ENCODE data around the gene UBE2D3. TPM values are rescaled to one million over a fixed set of nuclear protein-coding genes. Genes with fewer than 3 reads are reported as not detected.

Gene UBE2D3
- total RNA-seq, 1 experiment from 2014 or later: 351 TPM

GRCh38 chr4:102787096-102787881, 40.1 kb downstream of the UBE2D3 start:
- Mint-ChIP-seq H3K27me3 (ENCODE audit: low read depth) (no peaks in the 10 kb centered on the region), H3K36me3 (no peaks in the 10 kb centered on the region), H3K4me1 (no peaks in the 10 kb centered on the region), H3K27ac (no peak overlapping the region), H3K9me3 (peaks cover 4% of the 10 kb centered on the region; the same call in 1 of the 2 replicates), H3K4me3 (no peak overlapping the region)
- TF ChIP-seq SP1 (CRISPR knock-in tag; conservative IDR thresholded peaks at IDR 0.05) (no peak), ZNF263 (CRISPR knock-in tag; IDR thresholded peaks at IDR 0.05; ENCODE audit: low read depth) (no peak), AFF4 (CRISPR knock-in tag; IDR thresholded peaks at IDR 0.05; ENCODE audit: borderline replicate concordance) (no peak)
- CTCF ChIA-PET: no interaction called here
- POLR2A ChIA-PET: interaction anchor here (1.0 kb wide), 1 partner anchor 41 kb away, joined by 3 read pairs; the partner anchor contains the start of gene UBE2D3
- DNase-seq (ENCODE audit: low spot score) (no peak), ATAC-seq (no peak)

DNA sequence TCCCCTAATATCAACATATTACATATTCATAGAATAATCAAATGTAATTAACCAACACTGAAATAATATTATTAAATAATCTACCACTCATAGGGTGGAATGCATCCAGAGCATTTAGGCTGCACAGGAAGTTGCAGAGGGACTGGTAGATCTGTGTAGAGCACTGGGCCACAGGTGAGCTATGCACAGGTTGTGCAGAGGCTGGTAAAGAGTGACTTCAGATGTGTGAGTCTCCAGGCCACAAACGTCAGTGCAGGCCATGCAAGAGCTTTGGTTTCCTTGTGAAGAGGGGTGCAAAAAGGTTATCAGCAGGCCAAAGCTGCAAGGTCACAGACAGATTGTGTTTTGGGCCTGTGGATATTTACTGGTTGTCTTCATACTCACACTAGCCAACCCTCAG, 41.1 kb downstream of the UBE2D3 start:
- Mint-ChIP-seq H3K9me3 (peaks cover 4% of the 10 kb centered on the region; the same call in 1 of the 2 replicates), H3K36me3 (no peaks in the 10 kb centered on the region), H3K27me3 (ENCODE audit: low read depth) (no peaks in the 10 kb centered on the region; the same call in 1 of the 2 replicates), H3K4me1 (no peaks in the 10 kb centered on the region), H3K4me3 (no peak overlapping the region), H3K27ac (no peak overlapping the region)
- ATAC-seq: no peak
- TF ChIP-seq MXD4 (CRISPR knock-in tag; IDR thresholded peaks at IDR 0.05; ENCODE audit: borderline replicate concordance) (no peak), TEAD1 (CRISPR knock-in tag; IDR thresholded peaks at IDR 0.05) (no peak), CBFB (CRISPR knock-in tag; IDR thresholded peaks at IDR 0.05; ENCODE audit: low read depth) (no peak), RORB (CRISPR knock-in tag; IDR thresholded peaks at IDR 0.05) (no peak), GTF2I (CRISPR knock-in tag; conservative IDR thresholded peaks at IDR 0.05) (no peak), FOXJ3 (CRISPR knock-in tag; IDR thresholded peaks at IDR 0.05; ENCODE audit: borderline replicate concordance) (no peak), RELA (CRISPR knock-in tag; IDR thresholded peaks at IDR 0.05; ENCODE audit: borderline replicate concordance) (no peak)
- TF ChIP-seq, protein P1, sequence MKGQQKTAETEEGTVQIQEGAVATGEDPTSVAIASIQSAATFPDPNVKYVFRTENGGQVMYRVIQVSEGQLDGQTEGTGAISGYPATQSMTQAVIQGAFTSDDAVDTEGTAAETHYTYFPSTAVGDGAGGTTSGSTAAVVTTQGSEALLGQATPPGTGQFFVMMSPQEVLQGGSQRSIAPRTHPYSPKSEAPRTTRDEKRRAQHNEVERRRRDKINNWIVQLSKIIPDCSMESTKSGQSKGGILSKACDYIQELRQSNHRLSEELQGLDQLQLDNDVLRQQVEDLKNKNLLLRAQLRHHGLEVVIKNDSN (CRISPR knock-in tag; IDR thresholded peaks at IDR 0.05): no peak
- TF ChIP-seq, protein P2, sequence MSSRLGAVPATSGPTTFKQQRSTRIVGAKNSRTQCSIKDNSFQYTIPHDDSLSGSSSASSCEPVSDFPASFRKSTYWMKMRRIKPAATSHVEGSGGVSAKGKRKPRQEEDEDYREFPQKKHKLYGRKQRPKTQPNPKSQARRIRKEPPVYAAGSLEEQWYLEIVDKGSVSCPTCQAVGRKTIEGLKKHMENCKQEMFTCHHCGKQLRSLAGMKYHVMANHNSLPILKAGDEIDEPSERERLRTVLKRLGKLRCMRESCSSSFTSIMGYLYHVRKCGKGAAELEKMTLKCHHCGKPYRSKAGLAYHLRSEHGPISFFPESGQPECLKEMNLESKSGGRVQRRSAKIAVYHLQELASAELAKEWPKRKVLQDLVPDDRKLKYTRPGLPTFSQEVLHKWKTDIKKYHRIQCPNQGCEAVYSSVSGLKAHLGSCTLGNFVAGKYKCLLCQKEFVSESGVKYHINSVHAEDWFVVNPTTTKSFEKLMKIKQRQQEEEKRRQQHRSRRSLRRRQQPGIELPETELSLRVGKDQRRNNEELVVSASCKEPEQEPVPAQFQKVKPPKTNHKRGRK (CRISPR knock-in tag; IDR thresholded peaks at IDR 0.05; ENCODE audit: borderline replicate concordance): no peak
- TF ChIP-seq, protein P3, sequence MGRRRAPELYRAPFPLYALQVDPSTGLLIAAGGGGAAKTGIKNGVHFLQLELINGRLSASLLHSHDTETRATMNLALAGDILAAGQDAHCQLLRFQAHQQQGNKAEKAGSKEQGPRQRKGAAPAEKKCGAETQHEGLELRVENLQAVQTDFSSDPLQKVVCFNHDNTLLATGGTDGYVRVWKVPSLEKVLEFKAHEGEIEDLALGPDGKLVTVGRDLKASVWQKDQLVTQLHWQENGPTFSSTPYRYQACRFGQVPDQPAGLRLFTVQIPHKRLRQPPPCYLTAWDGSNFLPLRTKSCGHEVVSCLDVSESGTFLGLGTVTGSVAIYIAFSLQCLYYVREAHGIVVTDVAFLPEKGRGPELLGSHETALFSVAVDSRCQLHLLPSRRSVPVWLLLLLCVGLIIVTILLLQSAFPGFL (CRISPR knock-in tag; IDR thresholded peaks at IDR 0.05; ENCODE audit: borderline replicate concordance): no peak
- no peak for DNase-seq (ENCODE audit: low spot score)
- ChIA-PET CTCF (no interaction called here), POLR2A (interaction anchor here (0.6 to 1.0 kb wide), 2 partner anchors 33 to 42 kb away, joined by 3 to 4 read pairs; partner anchors contain the start of gene UBE2D3)

DNA sequence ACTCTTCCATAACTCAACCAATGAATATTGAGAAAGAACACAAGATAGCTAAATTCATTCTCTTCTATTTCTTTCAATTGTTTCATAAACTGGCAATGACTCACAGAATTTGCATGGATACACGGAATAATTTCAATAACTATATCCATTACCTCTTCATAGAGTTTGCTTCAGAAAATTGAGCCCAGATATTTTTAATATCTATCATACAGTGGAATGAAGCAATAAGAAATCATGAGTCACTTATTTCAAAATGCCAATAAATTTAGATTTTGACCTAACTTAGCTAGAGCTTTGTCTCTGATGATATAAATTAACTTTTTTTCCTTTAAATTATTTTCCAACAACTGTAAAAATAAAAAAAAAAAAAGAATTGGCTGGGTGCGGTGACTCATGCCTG, 44.3 kb downstream of the UBE2D3 start:
- Mint-ChIP-seq H3K36me3 (no peaks in the 10 kb centered on the region), H3K4me1 (0 out of 2 replicates have a peak, but pooled peaks cover 3% of the 10 kb centered on the region), H3K27me3 (ENCODE audit: low read depth) (no peaks in the 10 kb centered on the region; the same call in 1 of the 2 replicates), H3K27ac (no peak overlapping the region), H3K4me3 (no peak overlapping the region), H3K9me3 (peaks cover 4% of the 10 kb centered on the region; the same call in 1 of the 2 replicates)
- ChIA-PET POLR2A (no interaction called here), CTCF (interaction anchor here (0.7 kb wide), 1 partner anchor 299 kb away, joined by 3 read pairs; no protein-coding TSS in a partner anchor)
- DNase-seq (ENCODE audit: low spot score) (no peak), ATAC-seq (no peak)
- TF ChIP-seq SMAD3 (CRISPR knock-in tag; IDR thresholded peaks at IDR 0.05; ENCODE audit: borderline replicate concordance) (no peak), ZNF232 (CRISPR knock-in tag; IDR thresholded peaks at IDR 0.05) (no peak), NFE2L1 (CRISPR knock-in tag; IDR thresholded peaks at IDR 0.05) (no peak), STAT6 (CRISPR knock-in tag; conservative IDR thresholded peaks at IDR 0.05; ENCODE audit: low read depth) (no peak), ZNF416 (CRISPR knock-in tag; IDR thresholded peaks at IDR 0.05) (no peak), OVOL2 (CRISPR knock-in tag; IDR thresholded peaks at IDR 0.05; ENCODE audit: borderline replicate concordance) (no peak), SP1 (CRISPR knock-in tag; conservative IDR thresholded peaks at IDR 0.05) (no peak)
- TF ChIP-seq, protein P4, sequence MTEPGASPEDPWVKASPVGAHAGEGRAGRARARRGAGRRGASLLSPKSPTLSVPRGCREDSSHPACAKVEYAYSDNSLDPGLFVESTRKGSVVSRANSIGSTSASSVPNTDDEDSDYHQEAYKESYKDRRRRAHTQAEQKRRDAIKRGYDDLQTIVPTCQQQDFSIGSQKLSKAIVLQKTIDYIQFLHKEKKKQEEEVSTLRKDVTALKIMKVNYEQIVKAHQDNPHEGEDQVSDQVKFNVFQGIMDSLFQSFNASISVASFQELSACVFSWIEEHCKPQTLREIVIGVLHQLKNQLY (CRISPR knock-in tag; IDR thresholded peaks at IDR 0.05): no peak
